DOHH2 (cell line): ENCODE data around the gene CLASP1.

ENCODE experiments used
- EZH2phosphoT487 ChIP-seq: fragments of 200-600 bp; sonication (generic); IDR thresholded peaks from 2 replicates; pipeline ENCODE4 v1.6.1; 2017; ENCODE audit warnings: borderline replicate concordance, mild to moderate bottlenecking, antibody characterized with exemption, low read length, moderate library complexity, mixed read lengths
- TF ChIP-seq, protein P1 (sequence below): fragments of 200-600 bp; sonication (generic); IDR thresholded peaks from one replicate; pipeline ENCODE4 v1.5.1; 2014; ENCODE audit warnings: antibody characterized with exemption, mild to moderate bottlenecking, low read depth, low read length; ENCODE audit not compliant: poor library complexity, severe bottlenecking

DNA sequence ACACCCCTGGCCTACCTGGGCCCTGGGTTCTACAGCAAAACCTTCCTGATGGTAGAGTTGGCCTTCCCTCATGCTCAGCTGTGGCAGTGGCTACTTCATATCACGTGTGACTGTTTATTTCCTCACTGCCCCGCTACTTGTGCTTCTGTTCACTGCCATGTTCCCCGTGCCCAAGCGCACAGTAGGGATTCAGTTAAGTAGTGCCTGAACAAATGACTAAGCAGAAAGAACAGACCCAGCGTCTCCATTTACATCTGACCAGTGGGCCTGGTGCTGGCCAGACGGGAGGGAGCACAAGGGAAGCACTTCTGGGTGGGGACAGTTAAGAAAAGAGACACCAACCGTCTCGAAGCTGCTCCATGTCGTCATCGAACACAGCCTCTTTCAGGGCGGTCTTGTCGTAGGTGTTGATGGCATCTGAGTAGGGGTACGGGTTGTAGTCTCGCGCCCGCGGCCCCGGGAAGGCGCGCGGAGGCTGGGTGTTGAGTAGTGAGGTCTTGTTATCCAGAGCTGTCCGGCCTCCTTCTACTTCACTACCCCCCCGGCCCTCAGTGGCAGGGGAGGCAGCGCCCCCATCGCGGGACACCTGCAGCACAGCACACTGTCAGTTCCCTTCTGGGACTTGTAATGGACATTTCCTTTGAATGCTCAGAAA is 281.9 kb downstream of the CLASP1 start:
- TF ChIP-seq, protein P1, sequence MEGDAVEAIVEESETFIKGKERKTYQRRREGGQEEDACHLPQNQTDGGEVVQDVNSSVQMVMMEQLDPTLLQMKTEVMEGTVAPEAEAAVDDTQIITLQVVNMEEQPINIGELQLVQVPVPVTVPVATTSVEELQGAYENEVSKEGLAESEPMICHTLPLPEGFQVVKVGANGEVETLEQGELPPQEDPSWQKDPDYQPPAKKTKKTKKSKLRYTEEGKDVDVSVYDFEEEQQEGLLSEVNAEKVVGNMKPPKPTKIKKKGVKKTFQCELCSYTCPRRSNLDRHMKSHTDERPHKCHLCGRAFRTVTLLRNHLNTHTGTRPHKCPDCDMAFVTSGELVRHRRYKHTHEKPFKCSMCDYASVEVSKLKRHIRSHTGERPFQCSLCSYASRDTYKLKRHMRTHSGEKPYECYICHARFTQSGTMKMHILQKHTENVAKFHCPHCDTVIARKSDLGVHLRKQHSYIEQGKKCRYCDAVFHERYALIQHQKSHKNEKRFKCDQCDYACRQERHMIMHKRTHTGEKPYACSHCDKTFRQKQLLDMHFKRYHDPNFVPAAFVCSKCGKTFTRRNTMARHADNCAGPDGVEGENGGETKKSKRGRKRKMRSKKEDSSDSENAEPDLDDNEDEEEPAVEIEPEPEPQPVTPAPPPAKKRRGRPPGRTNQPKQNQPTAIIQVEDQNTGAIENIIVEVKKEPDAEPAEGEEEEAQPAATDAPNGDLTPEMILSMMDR: no peak
- TF ChIP-seq EZH2phosphoT487: no peak
